Nephron progenitor cell (in vitro differentiated cells): ENCODE results near the gene ZPLD1.

ENCODE experiments used
- DNase-seq: peaks from one replicate; pipeline ENCODE4 v3.0.0; 2021
- H3K27ac Mint-ChIP-seq: 2 replicates; pipeline ENCODE4 v1.8.0; 2021; ENCODE audit warnings: mild to moderate bottlenecking, moderate library complexity, mixed read lengths
- H3K27me3 Mint-ChIP-seq: 2 replicates; pipeline ENCODE4 v1.8.0; 2021; ENCODE audit warnings: mild to moderate bottlenecking, low read depth, mixed read lengths; ENCODE audit not compliant: poor library complexity
- H3K36me3 Mint-ChIP-seq: 2 replicates; pipeline ENCODE4 v1.8.0; 2021; ENCODE audit warnings: low read depth, mixed read lengths
- H3K4me1 Mint-ChIP-seq: 2 replicates; pipeline ENCODE4 v1.8.0; 2021; ENCODE audit warnings: mixed read lengths
- H3K4me3 Mint-ChIP-seq: 2 replicates; pipeline ENCODE4 v1.8.0; 2021; ENCODE audit warnings: mild to moderate bottlenecking, moderate library complexity, mixed read lengths
- H3K9me3 Mint-ChIP-seq: 2 replicates; pipeline ENCODE4 v1.8.0; 2021; ENCODE audit warnings: mild to moderate bottlenecking, moderate library complexity, mixed read lengths
- TF ChIP-seq, protein P1 (sequence below): fragments of 200-600 bp; sonication (generic); IDR thresholded peaks from 2 replicates; pipeline ENCODE4 v1.5.0; 2021; ENCODE audit warnings: antibody characterized with exemption

ZPLD1 gene

DNA sequence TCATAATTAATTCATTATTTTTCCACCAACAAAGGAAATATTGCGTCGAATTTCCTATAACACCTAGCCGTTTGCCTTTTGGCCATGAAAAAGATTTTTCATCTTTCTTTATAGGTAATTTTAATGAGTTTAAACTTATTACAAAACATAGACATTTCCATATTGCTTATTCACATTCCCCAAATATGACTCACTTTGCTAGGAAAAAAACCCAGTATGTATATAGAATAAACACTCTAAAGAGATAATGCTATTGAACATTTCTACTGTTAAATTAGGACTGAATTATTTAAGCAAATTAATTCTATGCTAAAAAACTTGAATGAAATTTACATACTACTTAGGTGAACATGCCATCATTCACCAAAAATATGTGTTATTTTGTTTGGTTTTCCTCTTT, 16.2 kb downstream of the ZPLD1 start:
- H3K4me3 Mint-ChIP-seq, result no peak overlapping the region
- no peak overlapping the region for H3K27ac Mint-ChIP-seq
- H3K36me3 Mint-ChIP-seq, result no peaks in the 10 kb centered on the region
- H3K4me1 Mint-ChIP-seq, result no peaks in the 10 kb centered on the region
- no peak for DNase-seq
- no peaks in the 10 kb centered on the region for H3K27me3 Mint-ChIP-seq
- TF ChIP-seq, protein P1, sequence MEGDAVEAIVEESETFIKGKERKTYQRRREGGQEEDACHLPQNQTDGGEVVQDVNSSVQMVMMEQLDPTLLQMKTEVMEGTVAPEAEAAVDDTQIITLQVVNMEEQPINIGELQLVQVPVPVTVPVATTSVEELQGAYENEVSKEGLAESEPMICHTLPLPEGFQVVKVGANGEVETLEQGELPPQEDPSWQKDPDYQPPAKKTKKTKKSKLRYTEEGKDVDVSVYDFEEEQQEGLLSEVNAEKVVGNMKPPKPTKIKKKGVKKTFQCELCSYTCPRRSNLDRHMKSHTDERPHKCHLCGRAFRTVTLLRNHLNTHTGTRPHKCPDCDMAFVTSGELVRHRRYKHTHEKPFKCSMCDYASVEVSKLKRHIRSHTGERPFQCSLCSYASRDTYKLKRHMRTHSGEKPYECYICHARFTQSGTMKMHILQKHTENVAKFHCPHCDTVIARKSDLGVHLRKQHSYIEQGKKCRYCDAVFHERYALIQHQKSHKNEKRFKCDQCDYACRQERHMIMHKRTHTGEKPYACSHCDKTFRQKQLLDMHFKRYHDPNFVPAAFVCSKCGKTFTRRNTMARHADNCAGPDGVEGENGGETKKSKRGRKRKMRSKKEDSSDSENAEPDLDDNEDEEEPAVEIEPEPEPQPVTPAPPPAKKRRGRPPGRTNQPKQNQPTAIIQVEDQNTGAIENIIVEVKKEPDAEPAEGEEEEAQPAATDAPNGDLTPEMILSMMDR, result no peak
- no peaks in the 10 kb centered on the region for H3K9me3 Mint-ChIP-seq

DNA sequence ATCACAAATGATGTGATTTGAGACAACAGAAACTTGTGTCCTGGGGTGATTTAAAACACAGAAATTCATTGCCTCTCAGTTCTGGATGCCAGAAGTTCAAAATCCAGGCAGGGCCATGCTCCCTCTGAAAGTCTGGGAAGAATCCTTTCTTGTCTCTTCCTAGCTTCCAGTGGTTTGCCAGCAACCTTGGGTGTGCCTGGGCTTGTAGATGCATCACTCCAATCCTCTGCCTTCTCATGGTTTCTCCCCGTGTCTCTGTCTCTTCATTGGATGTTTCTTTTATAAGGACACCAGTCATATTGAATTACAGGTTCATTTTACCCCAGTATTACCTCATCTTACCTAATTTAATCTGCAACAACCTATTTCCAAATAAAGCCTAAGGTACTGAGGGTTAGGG, 16.7 kb downstream of the ZPLD1 start:
- H3K27ac Mint-ChIP-seq, result no peak overlapping the region
- DNase-seq, result no peak
- no peaks in the 10 kb centered on the region for H3K4me1 Mint-ChIP-seq
- no peaks in the 10 kb centered on the region for H3K36me3 Mint-ChIP-seq
- H3K27me3 Mint-ChIP-seq, result no peaks in the 10 kb centered on the region
- TF ChIP-seq, protein P1, result no peak
- no peaks in the 10 kb centered on the region for H3K9me3 Mint-ChIP-seq
- no peak overlapping the region for H3K4me3 Mint-ChIP-seq

- TF ChIP-seq, protein P1, result no peak
- Mint-ChIP-seq H3K4me1 (no peaks in the 10 kb centered on the region), H3K27ac (no peak overlapping the region), H3K27me3 (no peaks in the 10 kb centered on the region), H3K9me3 (no peaks in the 10 kb centered on the region), H3K4me3 (no peak overlapping the region), H3K36me3 (no peaks in the 10 kb centered on the region)
- DNase-seq, result no peak
Observed at GRCh38 chr3:102454181-102454580, 19.4 kb downstream of the ZPLD1 start.

GRCh38 chr3:102457644-102458043, 22.8 kb downstream of the ZPLD1 start:
- Mint-ChIP-seq H3K4me1 (peaks cover 5% of the 10 kb centered on the region), H3K4me3 (no peak overlapping the region), H3K9me3 (no peaks in the 10 kb centered on the region), H3K27me3 (no peaks in the 10 kb centered on the region), H3K27ac (no peak overlapping the region), H3K36me3 (no peaks in the 10 kb centered on the region)
- TF ChIP-seq, protein P1, result no peak
- no peak for DNase-seq

- no peak for DNase-seq
- no peaks in the 10 kb centered on the region for H3K36me3 Mint-ChIP-seq
Observed at GRCh38 chr3:102460579-102460978, 25.8 kb downstream of the ZPLD1 start.

GRCh38 chr3:102464261-102464660, 29.4 kb downstream of the ZPLD1 start:
- H3K27ac Mint-ChIP-seq, result no peak overlapping the region
- no peak for DNase-seq
- no peaks in the 10 kb centered on the region for H3K36me3 Mint-ChIP-seq
- H3K4me1 Mint-ChIP-seq, result peaks cover 12% of the 10 kb centered on the region
- peaks cover 4% of the 10 kb centered on the region for H3K9me3 Mint-ChIP-seq
- no peak overlapping the region for H3K4me3 Mint-ChIP-seq
- TF ChIP-seq, protein P1, result no peak
- no peaks in the 10 kb centered on the region for H3K27me3 Mint-ChIP-seq

More at GRCh38 chr3:102460579-102460978, 25.8 kb downstream of the ZPLD1 start:
- H3K4me1 Mint-ChIP-seq, result peaks cover 7% of the 10 kb centered on the region
- H3K4me3 Mint-ChIP-seq, result no peak overlapping the region
- TF ChIP-seq, protein P1, result no peak
- H3K27ac Mint-ChIP-seq, result no peak overlapping the region
- no peaks in the 10 kb centered on the region for H3K27me3 Mint-ChIP-seq
- peaks cover 4% of the 10 kb centered on the region for H3K9me3 Mint-ChIP-seq
